HG02840 (cell line): Measurements from ENCODE around the gene MINDY3.
"Not testable (repeated sequence)": the region's sequence is repeated elsewhere in the genome, so short reads cannot be mapped to it uniquely, and the experiment has no call there.

Experiments used
- ATAC-seq: cut with Tn5 transposase; IDR thresholded peaks from one replicate; pipeline ENCODE4 v1.9.1; 2021; ENCODE audit warnings: mild to moderate bottlenecking, moderate library complexity, moderate number of reproducible peaks; ENCODE audit not compliant: unreplicated experiment, low FRiP score

Gene MINDY3

DNA sequence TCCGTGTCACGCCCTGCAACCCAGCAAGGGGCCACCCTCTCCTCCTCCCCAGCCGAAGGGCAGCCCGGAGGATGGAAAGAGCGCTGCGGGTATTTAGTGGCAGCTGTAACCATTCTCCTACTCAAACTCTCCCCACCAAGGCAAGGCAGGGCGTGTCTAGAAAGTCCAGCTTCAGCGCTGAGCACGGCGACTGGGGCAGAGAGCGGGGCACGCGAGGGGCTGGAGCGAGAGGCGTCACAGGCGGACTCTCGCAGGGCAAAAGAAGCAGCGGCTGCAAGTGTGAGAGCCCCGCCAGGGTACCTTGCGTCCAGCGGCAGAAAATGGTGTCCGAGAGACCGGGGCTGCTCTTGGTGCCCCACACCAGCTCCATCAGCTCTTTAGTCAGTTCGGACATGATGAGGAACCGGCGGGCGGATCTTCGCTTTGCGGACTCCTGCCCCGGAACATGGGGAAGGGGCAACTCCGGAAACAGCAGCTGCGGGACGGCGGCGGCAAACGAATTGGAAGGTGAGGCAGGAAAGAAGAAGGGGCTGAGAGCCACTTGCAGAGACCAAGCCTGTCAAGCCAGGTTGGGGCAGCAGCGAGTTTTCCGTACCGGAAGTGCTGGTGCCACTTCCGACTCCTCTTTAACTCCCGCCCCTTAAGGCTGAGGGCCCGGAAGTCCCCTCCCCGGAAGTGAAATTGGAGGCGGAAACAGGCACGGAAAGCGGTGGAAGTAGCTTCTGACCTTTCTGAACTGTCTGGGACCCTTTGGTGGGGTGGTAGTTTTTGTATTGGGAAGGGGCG, at the start of gene MINDY3:
MINDY3 (minus strand) TSS at position 602 of the 786 bp plus-strand sequence; CDS start at position 394, 208 bp downstream.
- peak; percentile 94 for ATAC-seq

DNA sequence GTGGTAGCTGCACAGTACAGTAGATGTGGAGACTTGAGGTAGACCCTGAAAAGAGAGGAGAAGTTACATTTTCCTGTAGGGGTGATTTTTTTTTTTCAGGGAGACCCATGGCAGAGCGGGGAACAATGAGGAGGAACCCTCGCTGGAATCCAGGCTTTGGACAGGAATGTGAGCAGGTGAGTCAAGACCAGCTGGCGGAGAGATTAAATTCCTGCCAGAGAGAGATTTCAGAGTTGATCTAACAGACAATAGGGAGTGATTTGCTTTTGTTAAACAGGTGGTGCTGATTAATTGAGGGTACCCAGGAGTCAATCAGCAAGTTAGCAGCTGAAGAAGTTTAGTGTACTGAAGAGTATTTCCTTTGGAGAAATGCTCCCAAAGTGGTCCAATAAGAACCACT, 41.6 kb upstream of the MINDY3 start:
- no peak for ATAC-seq

DNA sequence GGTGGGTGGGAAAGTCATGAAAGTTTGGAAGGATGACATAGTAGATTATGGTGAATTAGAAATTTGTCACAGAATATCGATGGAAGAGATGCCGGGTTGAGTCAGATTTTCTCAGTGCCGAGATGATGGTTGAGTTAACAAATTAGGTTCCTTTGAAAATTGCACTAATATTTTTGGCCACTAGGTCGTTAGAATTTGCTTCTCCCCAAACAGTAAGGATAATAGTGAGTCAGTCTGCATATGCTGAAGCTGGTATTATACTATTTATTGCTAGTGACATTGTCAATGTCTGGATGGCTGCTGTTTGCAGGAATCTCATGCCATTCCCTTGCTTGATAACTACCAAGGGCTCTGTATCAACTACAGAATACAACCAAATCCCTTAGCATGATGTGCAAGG, 37.7 kb upstream of the MINDY3 start:
- ATAC-seq: no peak

DNA sequence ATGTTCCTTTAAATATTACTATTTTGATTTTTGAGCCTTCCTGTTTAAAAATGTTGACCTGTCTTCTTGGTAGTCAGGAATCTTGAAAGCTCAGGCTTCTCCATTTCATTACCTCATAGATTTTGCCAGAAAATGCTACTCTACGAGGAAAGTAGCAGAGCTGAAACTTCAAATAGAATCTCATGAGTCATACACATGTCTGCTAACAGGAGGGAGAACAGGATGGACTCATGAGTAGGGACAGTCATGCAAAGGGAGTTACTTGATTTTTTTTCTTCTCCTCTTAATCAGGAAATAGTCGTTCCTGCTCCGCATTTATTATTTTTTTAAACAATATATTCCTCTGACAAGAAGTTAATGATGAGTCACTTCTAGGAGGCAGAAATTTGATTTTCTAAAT, 37.0 kb upstream of the MINDY3 start:
- no peak for ATAC-seq

DNA sequence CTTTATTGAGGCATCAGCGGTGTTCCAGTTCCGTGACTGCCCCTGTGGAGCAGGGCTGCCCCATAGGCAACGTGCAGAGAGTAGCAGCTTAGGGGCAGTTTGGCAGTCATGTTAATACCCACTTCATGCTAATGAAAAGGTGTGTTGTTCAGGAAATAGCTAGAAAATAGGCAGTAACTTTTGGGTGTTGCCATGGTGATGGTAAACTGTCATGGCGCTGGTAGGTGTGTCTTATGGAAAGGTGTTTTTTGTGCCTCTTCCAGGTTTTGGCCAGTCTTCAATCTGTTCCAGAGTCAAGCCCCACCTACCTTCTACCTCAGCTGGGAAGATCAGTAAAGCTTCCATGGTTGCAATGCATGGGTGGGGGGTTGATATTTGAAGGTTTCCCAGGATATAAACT, 36.3 kb upstream of the MINDY3 start:
- ATAC-seq: no peak

DNA sequence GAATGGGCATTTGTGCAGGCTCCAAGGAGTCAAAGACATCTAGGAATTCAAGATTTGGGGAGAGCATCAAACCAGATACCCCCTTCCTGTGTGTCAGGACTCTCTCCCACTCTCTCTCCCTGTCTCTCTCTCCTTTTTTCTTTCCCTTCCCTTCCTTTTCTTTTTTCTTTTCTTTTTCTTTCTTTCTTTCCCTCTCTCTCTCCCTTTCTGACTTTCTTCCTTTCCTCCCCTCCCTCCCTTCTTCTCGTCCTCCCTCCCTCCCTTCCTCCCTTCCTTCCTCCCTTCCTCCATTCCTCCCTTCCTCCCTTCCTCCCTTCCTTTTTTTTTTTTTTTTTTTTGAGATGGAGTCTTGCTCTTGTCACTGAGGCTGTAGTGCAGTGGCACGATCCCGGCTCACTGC, 24.1 kb upstream of the MINDY3 start:
- no peak for ATAC-seq

DNA sequence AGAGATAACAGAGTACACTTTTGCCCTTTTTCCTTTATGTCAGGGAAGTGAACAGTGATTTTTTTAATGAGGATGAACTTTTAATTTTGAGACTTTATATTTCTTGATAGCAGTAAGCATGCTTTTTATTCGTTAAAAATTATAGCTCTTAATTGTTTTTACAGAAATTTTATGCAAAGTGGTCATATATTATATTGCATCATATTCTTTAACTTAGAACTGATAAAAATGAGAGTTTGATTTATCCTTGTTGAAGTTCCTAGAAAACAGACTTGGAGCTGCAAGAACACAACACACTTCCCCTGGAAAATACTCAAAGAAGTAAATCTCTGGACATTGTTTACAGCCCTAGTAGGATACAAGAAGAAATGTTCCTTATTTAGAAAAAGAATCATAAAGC, 21.2 kb upstream of the MINDY3 start:
- ATAC-seq: no peak

DNA sequence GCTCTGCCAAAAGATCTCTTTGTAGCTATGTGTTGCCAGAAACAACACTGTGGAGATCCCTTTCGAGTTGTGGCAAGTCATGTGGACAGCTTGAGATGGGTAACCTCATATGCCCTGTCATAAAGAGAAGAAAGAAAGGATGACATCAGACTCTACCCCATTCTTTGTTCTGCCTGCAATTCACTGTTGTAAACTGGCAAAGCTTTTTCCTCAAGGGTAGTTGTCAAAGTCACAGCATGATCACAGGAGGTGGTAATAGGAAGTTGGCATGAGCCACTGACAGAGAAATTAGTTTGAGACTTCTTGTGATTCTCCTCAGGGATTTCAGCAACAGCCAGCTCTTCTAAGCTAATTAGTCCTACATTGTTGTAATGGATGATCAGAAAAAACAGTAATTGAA, 19.4 kb upstream of the MINDY3 start:
- no peak for ATAC-seq

DNA sequence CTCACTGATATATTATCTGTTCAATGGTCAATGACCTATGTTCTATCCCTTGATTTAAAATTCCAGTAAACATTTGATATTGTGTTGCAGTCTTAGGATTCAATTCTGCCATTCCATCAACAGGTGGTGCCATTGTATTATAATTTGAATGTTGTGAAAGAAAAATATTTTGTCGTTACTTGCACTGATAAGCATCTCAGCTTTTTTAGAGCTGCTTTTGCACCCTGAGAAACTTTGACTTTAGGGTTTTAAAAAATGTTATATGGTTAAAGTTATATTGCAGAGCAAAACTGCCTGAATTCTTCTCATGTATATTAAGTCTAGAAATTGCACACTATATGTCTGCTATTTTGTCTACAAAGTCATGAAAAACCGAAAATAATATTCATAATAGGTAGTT, 18.8 kb upstream of the MINDY3 start:
- ATAC-seq: no peak

DNA sequence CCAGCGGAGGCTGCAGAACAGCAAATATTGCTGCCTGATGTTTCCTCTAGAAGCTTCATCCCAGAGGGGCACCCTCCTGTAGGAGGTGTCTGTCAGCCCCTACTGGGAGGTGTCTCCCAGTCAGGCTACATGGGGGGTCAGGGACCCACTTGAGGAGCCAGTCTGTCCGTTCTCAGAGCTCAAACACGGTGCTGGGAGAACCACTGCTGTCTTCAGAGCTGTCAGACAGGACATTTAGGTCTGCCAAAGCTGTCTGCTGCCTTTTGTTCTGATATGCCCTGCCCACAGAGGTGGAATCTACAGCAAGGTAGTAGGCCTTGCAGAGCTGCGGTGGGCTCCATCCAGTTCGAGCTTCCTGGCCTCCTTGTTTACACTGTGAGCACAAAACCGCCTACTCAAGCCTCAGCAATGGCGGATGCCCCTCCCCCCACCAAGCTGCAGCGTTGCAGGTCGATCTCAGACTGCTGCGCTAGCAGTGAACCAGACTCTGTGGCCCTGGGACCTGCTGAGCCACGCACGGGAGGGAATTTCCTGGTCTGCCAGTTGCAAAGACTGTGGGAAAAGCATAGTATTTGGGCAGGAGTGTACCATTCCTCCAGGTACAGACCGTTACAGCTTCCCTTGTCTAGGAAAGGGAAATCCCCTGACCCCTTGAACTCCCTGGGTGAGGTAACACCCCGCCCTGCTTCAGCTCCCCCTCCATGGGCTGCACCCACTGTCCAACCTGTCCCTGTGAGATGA, 17.7 kb upstream of the MINDY3 start:
- no peak for ATAC-seq

DNA sequence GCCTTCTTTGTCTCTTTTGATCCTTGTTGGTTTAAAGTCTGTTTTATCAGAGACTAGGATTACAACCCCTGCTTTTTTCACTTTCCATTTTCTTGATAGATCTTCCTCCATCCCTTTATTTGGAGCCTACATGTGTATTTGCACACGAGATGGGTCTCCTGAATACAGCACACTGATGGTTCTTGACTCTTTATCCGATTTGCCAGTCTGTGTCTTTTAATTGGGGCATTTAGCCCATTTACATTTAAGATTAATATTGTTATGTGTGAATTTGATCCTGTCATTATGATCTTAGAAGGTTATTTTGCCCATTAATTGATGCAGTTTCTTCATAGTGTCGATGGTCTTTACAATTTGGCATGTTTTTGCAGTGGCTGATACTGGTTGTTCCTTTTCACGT, 16.0 kb upstream of the MINDY3 start:
- not testable (repeated sequence) for ATAC-seq

DNA sequence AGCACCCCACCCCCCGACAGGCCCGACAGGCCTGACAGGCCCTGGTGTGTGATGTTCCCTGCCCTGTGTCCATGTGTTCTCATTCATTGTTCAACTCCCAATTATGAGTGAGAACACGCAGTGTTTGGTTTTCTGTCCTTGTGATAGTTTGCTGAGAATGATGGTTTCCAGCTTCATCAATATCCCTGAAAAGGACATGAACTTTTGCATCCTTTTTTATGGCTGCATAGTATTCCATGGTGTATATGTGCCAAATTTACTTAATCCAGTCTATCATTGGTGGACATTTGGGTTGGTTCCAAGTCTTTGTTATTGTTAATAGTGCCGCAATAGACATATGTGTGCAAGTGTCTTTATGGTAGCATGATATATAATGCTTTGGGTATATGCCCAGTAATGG, 12.3 kb upstream of the MINDY3 start:
- ATAC-seq: not testable (repeated sequence)

DNA sequence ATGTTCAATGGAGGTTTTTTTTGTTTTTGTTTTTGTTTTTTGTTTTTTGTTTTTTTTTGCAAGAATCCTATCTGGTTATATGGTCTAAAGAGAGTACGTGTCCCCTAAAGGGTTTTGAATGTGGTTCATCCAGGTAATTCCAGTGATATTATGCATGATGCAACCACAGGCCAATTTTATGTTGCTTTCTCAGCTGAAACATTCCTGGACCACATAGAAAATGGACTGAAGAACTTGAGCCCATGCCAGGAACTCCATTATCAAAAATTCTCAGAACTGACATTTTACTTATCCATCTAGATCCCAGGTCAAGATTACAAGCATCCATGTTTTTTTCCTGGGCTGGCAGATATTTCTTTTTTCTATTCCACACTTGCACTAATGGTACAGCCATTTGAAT, 11.5 kb upstream of the MINDY3 start:
- ATAC-seq: no peak

DNA sequence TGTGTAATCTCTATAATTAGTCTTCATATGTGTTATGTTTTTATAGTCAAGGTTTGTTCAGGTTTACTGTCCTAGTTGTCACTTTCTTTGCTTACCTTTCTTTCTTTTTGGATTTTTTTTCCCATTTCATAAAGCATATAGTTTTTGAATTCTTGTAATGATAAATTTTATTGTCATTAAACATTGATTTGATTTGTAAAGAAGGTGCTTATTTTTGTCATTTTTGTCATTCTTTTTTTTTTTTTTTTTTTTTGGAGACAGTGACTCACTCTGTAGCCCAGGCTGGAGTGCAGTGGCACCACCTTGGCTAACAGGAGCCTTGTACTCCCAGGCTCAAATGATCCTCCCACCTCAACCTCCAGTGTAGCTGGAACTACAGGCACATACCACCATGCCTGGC, 9.6 kb upstream of the MINDY3 start:
- ATAC-seq: no peak

DNA sequence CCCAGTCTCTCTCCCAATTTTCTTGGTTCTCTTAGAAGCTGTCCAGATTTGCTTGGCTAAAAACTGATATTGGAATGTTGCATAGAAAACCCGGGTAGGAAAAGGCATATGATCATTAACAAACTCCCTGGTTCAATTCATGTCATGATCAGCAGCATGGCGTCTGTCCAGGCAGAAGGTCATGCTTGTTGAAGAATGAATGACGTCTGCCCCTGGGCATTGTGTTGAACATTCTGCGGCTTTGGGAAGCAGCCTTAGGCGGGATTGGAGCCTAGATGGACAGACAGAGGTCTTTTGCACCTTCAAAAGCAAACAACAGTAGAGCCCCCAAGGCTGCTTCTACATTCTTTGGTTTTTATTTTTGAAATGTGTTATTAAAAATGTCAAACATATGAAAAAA, 7.7 kb upstream of the MINDY3 start:
- no peak for ATAC-seq

DNA sequence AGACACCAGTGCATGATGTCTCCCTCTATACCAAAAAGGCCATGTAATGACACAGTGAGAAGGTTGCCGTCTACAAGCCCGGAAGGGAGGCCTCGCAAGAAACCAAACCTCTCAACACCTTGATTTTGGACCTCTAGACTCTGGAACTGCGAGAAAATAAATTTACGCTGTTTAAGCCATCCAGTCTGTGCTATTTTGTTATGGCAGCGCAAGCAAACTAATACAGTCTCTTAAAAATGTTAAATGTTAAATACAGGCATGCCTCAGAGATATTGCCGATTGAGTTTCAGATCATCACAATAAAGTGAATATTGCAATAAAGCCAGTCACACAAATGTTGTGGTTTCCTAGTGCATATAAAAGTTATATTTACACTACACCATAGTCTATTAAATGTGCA, 5.0 kb upstream of the MINDY3 start:
- ATAC-seq: no peak

DNA sequence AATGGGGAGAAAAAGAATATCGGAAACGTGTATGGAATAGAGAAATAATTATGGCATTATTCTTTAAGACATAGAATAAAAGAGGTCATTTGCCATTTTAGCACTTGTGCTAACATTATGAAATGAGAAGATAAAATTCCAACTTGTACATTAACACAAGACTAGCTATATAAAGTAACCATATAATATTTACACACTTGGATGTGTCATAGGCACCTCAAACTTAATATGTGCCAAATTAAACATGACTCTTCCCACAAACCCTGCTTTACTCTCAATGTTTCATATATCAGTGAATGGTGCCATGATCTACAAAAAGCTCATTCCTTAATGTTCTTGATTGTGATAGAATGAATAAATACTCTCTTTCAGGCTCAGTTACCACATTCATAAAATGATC, 4.1 kb upstream of the MINDY3 start:
- no peak for ATAC-seq

DNA sequence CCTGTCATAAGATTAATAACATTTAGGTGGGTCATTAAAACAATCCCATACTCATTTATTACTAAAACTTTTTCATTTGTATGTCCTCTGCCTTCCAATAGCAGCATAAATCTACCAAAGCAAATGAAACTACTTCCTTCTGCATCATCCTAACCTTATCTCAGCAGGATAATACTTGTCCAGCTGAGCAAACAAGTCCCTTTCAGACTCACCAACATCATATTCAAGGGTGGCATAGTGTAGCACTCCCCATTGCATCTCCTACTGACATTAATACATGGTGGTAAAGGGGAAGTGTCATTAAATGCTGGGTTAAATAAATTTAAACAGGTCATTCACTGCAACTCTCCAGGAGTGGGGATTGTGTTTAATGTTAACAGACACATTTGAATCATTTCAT, 3.4 kb upstream of the MINDY3 start:
- ATAC-seq: no peak

DNA sequence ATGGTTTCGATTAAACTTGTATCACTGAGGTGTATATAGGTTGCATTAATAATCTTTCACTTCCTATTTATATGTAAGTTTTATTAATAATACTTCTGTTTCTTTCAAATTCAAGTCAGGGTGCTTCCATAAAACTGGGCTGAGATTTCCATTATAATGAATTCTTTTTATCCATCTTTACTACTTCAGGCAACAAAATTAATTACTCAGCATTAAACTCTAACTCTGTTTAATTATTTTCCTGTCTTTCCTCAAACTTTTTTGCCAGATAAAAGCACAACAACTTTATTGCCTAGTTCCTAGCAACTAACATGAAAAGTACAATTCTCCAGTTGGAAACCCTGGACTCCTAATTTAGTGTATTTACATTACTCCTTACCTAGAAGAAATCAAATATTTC, 3.0 kb upstream of the MINDY3 start:
- no peak for ATAC-seq

DNA sequence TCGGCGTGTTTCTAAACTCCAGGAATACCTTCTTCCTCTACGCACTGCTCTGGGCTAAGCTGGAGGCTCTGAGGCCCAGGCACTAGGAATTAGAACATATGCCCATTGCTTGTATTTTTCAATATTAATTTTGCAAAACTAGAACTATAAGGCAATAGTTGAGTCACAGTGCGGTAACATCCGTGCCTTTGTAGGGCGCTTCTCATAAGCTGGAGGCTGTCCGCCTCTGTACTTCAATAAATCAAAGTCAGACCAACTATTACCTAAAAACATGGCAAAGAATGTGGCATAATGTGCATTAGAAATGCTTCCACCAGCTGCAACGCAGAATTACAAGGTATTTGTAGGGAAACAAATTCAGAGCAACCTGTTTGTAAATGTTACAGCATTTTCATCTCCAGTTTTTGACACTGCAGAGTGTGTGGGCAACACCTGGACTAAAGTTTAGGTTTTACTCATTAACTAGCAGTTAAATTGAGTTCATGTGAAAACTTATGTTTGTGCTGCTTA, 440 bp upstream of the MINDY3 start:
- no peak for ATAC-seq

DNA sequence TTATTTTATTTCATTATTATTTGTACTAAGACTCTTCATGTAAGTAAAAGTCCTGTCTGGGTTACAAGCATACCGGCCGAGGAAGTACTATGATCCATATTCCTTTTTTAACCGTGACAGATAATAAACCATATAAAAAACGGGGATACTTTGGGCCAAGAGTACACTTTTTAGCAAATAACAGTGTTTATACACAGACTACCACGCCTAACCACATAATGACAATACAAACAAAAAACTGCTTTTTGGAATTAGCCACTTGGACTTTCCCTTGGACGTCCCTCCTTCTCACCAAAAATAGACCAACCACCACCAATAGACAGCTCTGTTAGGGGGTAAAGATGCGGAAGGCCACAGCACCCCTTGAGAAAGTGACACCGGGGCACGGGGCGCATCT, 800 bp downstream of the MINDY3 start:
- peak; percentile 53 for ATAC-seq

DNA sequence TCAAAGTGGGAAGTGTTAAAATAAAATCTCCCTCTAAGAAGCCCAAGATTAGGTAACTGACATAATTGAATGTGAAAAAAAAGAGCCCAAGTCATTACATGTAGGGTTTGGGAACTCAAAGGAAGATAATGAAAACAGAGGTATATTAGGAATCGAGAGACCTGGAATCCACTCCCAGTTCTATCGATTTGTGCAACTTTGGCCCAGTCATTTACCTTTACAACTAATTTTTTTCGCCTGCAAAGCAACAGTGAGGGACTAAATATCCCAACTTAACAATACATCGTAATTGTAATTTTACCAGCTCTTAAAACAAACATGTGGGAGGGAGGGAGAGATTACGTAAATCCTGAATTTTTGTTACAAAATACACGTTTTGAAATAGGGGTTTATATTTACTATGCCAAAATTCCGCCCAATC, 1.4 kb downstream of the MINDY3 start:
- no peak for ATAC-seq
